HG02852 (cell line): ENCODE measurements around the gene APOA5.

Experiments
- ATAC-seq: cut with Tn5 transposase; IDR thresholded peaks from one replicate; pipeline ENCODE4 v1.9.1; 2021; ENCODE audit warnings: mild to moderate bottlenecking, moderate library complexity; ENCODE audit not compliant: unreplicated experiment

APOA5 gene

GRCh38 chr11:116828632-116829524 is 37.2 kb upstream of the APOA5 start:
- no peak for ATAC-seq

GRCh38 chr11:116827461-116827860 is 35.8 kb upstream of the APOA5 start:
- no peak for ATAC-seq

DNA sequence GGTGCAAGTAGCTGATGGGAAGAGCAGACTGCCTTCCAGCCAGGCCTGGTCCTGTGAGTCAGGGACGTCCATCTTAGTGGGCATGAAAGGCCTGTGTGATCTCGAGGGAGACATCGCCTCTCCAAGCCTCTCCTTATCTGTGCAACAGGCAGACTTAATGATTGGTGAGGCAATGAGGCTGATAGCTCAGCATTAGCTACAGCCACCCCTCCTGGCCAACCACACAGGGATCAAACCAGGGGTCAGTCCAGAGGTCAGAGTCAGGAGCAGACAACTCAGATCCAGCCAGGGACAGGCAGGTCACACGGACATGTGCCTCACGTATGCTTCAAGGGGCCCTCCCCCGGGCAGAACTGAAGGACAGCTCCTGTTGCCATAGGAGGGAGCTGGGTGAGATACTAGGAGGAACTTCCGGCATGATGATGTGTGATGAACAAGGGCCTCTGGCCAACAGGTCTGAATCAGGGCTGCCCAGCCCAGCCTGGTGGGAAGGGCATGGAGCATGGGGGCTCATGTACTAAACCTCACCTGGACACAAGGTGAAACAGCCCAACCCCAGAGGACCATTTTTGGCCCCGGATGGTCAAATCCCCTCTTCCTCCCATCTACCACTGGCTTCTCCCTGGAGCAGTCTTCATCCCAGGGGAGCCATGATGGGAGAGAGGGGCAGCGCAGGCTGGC is 35.2 kb upstream of the APOA5 start:
- no peak for ATAC-seq

DNA sequence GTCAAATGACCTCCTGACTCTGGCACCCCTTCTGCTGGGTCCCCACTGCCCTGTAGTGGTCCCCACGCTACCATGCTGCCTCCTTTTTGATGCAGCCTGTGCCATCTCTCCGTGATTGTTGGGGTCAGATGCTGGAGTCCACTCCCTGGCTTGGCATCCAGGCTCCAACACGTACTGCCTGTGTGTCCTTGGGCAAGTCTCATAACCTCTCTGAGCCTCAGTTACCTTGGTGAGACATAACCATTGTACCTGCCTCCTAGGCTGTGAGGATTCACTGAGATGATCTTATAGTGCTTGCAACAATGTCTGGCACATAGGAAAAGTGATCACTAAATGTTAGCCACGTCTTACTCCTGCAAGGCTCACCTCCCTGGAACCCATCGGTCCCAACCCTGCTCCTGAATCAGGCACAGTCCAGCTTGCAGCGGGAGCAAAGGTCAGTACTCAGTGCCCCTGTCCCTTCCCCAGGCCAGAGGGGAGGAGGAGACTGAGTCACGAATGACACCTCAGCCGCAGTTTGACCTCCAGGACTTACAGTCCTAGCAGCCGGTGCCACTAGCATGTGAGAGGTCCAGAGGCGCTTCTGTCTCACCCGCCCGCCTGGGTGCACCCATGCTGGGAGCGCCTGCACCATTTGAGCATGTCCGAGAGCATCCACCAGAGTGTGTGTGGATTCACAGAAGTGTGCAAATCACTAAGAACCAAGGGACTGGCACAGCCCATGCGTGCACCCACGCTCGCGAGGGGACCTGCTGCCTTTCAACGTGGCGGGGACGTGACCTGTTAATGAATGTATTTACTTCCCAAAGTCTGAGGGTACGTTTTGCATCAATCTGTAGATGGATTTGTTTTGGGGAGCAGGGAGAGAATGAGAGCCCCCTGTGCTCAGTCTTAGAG is 34.4 kb upstream of the APOA5 start:
- ATAC-seq: no peak

- ATAC-seq: no peak
Observed at GRCh38 chr11:116825434-116825833, 33.8 kb upstream of the APOA5 start.

- no peak for ATAC-seq
Observed at GRCh38 chr11:116823031-116823843, 31.6 kb upstream of the APOA5 start, which contains the start of gene APOA4. APOA4 (minus strand) TSS chr11:116823304; CDS start chr11:116823191, 113 bp downstream.

- ATAC-seq: no peak
Observed at GRCh38 chr11:116822575-116822974, 30.9 kb upstream of the APOA5 start.

DNA sequence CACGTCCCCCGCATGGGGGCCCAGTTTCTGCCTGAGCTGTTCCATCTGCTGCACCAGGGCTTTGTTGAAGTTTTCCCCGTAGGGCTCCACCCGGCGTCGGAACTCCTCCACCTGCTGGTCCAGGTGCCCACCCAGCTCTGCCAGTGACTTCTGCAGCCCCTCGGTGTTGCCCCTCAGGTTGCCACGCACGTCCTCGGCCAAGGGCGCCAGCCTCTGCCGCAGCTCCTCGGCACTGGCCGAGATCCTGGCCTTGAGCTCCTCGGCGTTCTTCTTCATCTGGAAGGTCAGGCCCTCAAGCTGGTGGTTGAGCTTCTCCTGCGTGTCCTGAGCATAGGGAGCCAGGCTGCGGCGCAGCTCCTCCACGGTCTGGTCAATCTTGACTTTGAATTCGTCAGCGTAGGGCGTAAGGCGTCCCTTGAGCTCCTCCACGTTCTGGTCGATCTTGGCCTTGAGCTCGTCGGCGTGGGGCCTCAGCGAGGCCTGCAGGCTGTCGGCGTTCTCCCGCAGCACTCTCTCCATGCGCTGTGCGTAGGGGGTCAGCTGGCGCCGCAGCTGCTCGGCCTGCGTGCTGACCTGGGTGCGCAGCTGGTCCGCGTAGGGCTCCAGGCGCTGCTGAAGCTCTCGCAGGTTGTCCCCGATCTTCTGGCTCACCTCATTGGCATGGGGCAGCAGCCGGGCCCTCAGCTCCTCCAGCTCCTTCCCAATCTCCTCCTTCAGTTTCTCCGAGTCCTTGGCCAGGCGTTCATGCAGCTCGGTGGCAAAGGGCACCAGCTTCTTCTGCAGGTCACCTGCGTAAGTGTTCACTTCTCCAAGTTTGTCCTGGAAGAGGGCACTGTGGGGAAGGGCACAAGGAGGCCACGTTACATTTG is 29.6 kb upstream of the APOA5 start:
- ATAC-seq: no peak

DNA sequence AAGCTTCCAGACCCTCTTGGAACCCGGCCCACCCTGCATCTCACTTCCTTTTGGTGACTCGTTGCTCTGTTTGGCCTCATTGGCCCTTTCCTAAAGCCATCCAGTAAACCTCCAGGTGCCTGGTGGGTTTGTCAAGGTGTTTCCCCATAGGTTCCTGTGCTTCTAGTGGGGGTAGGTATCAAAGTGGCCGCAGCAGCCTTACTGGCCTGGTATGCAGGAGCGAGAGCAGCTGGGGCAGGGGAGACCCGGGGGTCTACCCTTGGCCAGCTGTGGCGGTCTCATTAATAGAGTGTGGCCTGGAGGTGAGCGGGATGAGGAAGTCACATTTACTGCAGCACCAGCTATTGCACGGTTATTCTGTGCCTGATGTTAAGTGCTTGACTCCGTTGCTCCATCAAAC is 27.4 kb upstream of the APOA5 start:
- no peak for ATAC-seq

GRCh38 chr11:116814502-116814901 is 22.8 kb upstream of the APOA5 start:
- ATAC-seq: no peak

DNA sequence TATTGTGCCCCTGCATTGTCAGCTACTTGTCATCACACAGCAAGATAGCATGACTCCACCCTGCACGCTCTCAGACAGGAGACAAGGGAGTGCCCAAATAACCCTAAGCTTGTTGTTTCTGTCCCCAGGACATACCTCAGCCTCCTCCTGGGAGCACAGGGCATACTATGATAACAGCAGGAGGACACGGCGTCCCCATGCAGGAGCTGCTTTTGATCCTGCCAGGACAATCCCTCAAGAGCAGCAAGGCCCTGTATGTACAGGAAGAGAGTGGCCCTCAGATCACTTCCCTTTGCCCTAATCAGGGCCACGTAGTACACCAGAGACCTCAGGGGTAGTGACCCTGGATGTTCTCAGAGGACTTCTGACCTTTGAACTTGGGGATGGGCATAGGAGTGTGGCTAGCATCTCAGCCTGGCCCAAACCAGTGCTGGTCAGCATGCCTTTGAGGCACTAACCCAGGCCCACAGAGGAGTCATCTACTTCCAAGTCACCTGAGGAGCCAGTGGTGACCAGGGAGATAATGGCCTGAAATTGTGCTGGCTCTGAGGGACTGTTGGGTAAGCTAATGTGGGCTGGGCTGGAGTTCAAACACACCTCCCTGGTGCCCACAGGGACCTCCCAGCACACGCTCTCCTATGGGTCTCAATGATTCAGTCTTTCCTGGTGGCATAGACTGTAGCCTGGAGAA is 22.2 kb upstream of the APOA5 start:
- ATAC-seq: no peak

GRCh38 chr11:116813170-116813569 is 21.5 kb upstream of the APOA5 start:
- no peak for ATAC-seq

GRCh38 chr11:116812109-116812508 is 20.4 kb upstream of the APOA5 start:
- ATAC-seq: no peak

DNA sequence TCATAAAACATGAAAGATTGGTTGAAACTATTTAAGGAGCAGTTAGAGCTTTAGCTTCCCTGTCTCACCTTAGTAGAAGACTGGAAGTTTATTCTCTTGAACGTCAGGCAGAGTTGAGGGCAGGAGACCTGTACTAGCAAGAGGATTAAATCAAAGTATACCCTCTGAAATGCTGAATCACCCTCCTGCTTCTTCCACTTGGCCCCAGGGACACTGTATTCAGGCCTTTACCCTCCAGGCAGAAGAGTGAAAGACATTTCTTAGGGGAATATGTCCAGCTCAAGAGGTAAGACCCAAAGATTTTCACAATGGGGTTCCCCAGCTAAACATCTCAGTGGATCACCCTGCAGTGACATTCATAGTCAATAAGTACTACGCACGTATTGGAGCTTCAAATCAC is 19.5 kb upstream of the APOA5 start:
- ATAC-seq: no peak

DNA sequence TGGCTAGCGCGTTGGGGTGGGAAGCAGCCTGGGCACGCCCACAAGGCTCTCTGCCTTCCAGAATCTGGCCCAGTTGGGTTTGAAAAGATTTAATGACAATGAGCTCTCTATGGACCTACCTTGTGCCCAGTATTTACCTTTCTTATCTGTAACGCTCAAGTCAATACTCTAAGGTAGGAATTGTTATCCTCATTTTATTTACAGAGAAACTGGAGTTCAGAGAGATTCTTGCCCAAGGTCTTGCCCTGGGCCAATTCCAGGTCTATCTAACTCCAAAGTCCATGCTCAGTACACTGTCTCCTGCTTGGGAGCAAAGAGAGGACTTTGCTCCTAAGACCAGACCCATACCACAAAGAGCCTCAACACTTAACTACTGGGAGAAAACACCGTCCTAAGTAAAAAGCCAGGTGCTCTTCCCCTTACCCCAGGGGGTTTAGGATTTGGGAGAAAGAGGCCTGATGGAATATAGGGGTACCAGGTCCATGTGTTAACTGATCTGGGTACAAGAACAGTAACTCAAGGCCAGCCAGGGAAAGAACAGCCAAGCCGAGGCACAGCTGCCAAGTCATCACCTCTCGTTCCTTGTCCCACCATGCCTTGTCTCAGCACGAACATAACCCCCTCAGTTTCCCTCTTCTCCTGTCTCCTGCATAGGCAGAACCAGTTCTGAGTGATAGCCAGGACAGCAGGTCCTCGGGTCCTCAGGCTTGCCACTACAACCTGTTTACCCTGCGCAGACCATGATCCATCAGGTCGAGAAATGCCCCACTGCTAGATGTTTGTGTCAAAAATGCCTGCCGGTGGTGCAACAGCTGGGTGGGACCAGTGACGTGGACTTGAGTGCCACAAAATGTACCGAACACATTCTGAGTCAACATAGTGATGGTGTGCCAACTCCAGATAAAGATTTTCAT is 16.8 kb upstream of the APOA5 start:
- no peak for ATAC-seq

DNA sequence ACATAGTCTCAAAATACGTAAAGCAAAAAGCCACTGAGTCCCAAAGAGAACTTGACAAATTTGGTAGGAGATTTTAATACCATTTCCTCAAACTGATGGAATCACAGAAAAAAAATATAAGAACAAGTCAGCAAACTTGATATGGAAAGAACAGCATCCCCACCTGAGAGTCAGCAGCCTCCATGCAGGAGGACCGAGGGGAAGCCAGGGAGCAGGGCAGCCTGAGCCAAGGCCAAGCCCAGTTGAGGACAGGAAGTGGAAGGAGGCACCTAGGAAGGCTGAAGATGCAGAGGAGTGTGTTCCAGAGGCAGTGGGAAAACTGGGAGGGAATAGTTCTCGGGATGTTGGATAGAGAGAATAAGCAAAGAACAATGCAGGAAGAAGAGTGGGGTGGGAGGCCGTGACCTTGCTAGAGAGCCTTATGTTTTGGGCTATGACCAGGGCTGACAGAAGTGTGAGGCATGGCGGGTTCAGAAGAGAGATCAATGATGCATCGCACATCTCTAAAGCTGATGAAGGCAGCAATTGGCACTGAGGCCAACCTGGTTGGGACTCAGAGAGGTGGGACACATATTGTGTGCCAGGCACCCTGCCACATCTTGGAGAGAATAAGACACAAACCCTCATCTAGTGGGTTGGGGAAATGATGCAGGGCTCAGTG is 16.1 kb upstream of the APOA5 start:
- ATAC-seq: no peak

DNA sequence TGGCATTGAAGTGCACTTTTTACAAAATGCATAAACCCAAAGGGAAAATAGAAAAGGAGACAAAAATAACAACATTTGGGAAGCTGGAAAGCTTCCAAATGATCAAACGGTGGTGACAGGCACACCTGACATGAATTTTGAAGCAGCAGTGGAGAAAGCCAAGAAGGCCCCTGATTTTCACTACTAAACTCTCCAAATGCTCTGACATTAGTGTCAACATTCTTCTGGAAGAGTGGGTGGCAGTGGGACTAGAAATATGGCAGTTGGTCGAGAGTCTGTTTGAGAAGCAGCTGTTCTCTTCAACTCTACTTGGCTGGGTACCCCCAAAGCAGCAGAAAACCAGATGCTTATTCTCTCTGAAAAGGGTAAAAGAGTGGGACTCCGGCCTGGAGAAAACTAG is 12.3 kb upstream of the APOA5 start:
- ATAC-seq: no peak
